ENCODE data around the gene CSRP1. TPM values are rescaled to one million over a fixed set of nuclear protein-coding genes. Genes with fewer than 3 reads are reported as not detected.
A peak's percentile ranks its signal among the peaks of the same experiment; 100 is the strongest.
"Not testable (repeated sequence)": the region's sequence is repeated elsewhere in the genome, so short reads cannot be mapped to it uniquely, and the experiment has no call there.

The CSRP1 gene
- total RNA-seq, 1 donor from 2014 or later, result 71.7 TPM

- intact Hi-C loops (cut with DNase I), result no loop called here
- DNase-seq (ENCODE audit: low spot score), result no peak
These were observed 5.0 kb downstream of the CSRP1 start for GRCh38 chr1:201501812-201502510.

DNA sequence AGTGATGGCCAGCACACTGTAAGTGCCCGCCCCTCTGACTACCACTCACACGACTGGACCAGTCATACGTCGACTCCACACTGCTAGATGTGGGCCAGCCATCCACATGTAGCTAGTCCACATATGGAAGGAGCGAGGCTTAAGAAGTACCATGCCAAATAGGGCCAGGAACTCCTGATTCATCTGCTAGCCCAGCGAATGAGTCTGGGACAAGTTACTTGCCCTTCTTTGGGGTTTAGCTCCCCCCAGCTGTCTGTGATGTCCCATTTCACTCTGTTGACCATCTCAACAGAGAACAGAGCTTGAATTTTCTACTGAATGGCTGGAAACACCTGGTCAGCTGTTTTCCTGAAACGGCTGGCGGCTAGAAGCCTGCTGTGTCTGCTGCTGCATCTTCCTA lies 5.8 kb downstream of the CSRP1 start:
- no peak for DNase-seq (ENCODE audit: low spot score)

DNA sequence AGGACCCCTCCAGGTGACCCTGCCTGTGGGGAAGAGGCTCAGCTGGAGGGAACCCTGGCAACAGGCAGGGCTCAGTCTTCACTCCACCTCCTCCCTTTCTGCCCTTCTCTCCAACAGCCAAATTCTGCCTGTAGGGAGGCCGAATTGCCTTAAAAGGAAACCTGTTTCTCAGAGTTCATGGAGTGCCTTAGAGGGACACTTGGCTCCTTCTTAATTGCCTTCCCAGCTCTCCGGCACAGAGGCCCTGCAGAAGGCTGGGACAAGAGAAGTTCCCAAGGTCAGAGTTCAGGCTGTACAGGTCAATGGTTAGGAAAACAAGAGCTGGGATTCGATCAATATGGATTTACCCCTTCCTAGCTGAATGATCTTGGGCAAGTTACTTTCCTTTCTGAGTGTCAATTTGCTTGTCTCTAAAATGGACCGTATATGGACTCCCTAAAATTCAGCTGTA lies 6.2 kb downstream of the CSRP1 start:
- no peak for DNase-seq (ENCODE audit: low spot score)
- intact Hi-C loops (cut with DNase I), result no loop called here

More for the DNA sequence above, 5.8 kb downstream of the CSRP1 start:
- intact Hi-C loops (cut with DNase I), result no loop called here

DNA sequence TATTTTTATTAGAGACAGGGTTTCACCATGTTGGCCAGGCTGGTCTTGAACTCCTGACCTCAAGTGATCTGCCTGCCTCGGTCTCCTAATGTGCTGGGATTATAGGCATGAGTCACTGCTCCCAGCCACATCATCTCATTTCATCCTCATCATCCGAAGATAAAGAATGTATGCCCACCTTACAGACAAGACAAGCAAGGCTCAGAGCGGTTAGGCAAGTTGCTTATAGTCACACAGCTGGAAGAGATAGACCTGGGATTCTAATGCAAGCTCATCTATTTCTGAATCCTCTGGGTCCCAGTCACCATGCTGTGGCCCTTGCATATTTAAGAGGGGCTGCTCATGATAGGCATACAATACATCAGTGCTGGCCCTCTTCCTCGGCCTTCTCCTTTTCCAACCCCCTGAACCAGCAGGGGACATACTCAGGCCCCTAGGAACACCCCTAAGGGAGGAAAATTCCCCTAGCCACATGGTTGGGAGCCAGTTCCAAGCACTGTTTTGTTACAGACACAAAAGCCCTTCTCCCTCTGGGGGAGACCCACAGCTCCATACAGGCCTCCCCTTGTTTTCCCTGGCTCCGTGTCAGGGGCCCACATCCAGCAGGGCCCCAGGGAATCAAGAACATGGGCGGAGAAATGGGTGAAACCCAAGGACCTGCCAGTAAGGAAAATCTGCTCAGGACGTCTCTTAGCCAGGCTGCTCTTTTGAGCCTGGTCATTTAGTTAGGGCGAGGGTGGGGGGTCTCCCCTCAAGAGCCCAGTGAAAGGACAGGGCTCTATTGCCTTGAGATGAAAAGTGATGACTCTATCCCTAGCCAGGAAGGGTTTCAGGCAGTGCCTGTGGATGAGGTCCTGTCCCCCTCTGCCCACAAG lies 6.9 kb downstream of the CSRP1 start:
- intact Hi-C loops (cut with DNase I), result no loop called here
- DNase-seq (ENCODE audit: low spot score), result no peak

DNA sequence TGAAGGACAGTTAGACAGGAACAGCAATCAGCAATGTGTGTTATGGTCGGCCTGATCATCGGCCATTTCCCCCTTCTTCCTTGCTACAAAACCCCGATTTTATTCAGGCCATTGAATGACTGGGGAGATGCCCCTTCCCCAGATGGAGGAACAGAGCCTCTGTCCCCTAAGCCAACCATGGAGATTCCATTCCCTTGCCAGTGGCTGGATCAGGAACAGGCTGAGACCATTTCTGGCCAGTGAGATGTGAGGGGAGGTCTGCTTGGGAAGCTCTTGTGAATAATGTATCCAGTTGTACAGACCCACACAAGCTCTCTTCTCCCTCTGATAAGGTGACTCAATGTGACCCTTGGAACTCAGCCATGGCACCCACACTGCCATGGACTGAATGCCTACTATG lies 7.7 kb downstream of the CSRP1 start:
- DNase-seq (ENCODE audit: low spot score), result no peak
- intact Hi-C loops (cut with DNase I), result no loop called here

- DNase-seq (ENCODE audit: low spot score), result no peak
- intact Hi-C loops (cut with DNase I), result no loop called here
These were observed 8.3 kb downstream of the CSRP1 start for GRCh38 chr1:201498621-201499020.

GRCh38 chr1:201497935-201498509 lies 8.9 kb downstream of the CSRP1 start:
- intact Hi-C loops (cut with DNase I), result loop anchor here (1.0 kb wide), 1 partner anchor 7 kb away; no protein-coding TSS in a partner anchor

DNA sequence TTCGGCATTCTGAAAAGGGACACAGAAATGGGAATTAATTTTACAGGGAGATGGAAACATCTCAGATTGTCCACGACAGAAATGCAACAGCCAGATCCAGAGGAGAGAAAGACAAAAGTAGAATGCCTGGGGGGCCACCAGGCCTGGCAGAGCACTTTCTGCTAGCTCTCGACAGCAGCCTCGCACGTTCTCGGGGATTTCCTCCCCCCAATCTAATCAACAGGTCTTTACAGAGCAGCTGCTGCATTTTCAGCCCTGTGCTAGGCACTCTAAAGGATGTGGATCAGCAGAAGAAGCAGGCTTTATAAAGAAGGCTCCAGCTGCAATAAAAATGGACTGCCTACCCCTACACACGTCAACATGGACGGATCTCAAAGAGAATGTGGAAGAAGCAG lies 10.6 kb downstream of the CSRP1 start:
- intact Hi-C loops (cut with DNase I), result no loop called here
- DNase-seq (ENCODE audit: low spot score), result no peak

More at GRCh38 chr1:201497935-201498509, 8.9 kb downstream of the CSRP1 start:
- no peak for DNase-seq (ENCODE audit: low spot score)

GRCh38 chr1:201495551-201496295 lies 11.2 kb downstream of the CSRP1 start:
- intact Hi-C loops (cut with DNase I), result no loop called here
- peak; percentile 82 for DNase-seq (ENCODE audit: low spot score)

DNA sequence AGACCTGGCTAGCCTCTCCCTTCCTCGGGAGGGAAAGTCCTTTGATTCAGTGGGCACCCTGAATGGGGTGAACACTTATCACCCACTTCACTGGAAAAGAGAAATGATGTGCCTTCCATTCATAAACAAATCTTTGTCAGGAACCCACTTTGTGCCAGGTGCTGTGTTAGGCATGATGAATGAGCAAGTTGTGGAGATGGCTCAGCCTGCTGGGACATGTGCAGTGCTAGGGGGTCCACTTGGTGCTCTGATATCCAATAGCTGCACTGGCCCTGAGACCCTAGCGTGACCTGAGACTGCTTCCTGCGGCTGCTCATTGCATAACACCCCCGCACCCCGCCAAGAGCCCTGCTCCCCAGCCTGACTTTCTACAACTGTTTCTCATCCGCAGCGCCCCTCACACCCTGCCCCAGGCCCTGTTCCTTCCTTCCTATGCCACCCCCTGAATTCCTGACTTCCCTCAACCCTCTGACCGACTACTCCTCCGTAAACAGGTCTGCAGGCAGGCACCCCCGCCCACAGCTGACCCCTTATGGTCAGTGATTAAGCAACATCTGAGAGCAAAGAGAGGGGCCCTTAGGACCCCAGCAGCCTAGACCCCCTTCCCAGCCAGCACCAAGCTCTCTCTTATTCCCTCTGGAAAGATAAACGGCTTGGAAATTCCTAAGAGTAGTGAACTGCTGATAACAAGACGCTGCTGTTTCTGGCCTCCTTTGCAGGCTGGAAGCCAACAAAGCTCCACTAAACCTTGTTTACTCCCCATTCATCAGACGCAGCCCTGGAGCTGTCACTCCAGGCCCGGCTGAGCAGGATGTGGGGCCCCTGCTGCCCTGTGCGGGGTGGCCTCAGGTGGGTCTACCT lies 12.9 kb downstream of the CSRP1 start:
- no peak for DNase-seq (ENCODE audit: low spot score)
- intact Hi-C loops (cut with DNase I), result no loop called here

GRCh38 chr1:201493026-201493656 lies 13.8 kb downstream of the CSRP1 start:
- intact Hi-C loops (cut with DNase I); DNase-seq (ENCODE audit: low spot score): not testable (repeated sequence)

DNA sequence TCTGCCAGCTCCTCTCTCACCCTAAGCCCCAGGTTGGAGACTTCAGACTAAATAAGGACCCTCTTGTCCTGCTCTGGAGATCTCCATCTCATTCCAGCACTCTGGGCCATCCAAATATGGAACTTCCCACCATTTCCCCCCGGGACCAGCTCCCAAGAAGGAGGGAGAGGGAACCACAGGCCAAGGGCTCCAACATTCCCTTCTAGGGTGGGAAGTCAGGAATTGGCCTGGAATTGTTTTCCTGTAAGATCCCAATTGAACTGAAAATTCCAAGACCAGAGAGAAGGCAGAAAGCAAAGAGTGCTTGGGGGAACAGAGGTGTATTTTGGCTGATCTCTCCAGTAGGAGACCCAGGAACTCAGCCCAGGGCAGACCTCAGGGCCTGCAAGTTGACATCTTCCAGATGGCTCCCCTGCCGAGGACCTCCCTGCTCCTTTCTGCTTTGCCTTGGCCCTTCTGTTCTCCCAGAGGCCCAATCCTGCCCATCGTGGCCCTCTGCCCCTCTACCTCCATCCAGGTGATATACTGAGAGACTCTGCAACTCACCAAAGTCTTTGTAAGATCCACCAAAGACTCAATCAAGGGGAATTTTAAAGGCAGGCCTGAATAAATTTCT lies 14.9 kb downstream of the CSRP1 start:
- intact Hi-C loops (cut with DNase I), result no loop called here
- DNase-seq (ENCODE audit: low spot score), result no peak

DNA sequence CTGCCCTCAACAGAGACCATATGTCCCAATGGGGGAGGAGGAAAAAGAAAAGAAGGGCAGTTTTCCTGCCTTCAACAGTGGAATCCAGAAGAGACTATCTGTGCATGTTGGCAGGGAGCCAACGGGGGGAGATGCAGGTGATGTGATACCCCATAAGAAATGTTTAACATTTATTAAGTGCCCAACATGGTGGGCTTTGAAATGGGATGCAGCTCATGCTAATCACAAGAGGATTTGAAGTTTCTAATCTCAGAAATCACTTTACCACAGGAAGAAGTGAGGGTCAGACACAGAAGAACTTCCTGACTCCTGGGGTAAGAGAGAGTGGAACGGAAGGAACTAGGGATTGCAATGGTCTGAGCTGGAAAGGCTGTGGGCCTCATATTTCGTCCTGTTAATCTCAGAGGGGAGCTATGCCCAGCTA lies 16.2 kb downstream of the CSRP1 start:
- intact Hi-C loops (cut with DNase I), result no loop called here
- DNase-seq (ENCODE audit: low spot score), result no peak

DNA sequence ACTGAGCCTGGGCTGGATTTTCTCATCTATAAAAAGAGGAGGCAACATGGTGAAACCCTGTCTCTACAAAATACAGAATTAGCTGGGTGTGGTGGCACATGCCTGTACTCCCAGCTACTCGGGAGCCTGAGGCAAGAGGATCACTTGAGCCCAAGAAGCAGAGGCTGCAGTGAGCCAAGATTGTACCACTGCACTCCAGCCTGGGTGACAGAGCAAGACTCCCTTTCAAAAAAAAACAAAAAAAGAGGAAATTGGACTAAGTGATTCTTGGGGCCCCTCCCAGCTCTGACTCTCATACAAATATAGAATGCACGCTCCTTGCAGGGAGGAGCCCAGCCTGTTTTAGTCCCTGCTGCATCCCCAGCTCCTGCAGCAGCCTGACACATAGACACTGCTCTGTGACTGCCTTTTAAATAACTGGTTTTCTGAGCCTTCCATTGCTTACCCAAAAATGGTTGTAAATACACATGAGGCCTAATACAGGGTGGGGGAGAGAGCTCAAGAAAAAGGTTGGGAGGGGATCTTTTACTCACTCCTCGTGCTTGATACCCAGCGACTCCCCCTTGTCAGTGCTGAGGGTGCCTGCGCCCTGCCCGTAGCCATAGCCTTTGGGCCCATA lies 17.2 kb downstream of the CSRP1 start:
- no peak for DNase-seq (ENCODE audit: low spot score)
- intact Hi-C loops (cut with DNase I), result no loop called here

- no peak for DNase-seq (ENCODE audit: low spot score)
- intact Hi-C loops (cut with DNase I), result no loop called here
These were observed 17.9 kb downstream of the CSRP1 start for GRCh38 chr1:201488830-201489589.

GRCh38 chr1:201487742-201488141 lies 19.2 kb downstream of the CSRP1 start:
- intact Hi-C loops (cut with DNase I), result no loop called here
- DNase-seq (ENCODE audit: low spot score), result no peak

DNA sequence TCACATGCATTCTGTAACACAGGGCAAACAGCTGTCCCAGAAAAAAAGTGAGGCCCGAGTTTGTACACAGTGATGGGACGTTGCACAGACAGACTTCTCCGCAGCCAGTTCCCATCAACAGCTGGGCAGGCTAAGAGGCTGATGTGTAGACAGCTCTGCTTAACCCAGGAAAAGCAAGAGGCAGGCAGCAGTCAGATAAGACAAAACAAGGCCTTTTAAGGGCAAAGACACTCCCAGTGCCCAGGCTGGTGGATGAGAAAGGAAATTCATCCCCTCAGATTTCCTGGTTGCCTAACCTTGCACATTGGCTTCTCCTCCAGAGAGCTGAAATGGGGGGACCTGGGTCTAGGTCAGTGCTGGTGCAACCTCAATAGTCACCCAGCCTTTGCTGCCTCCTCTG lies 20.7 kb downstream of the CSRP1 start:
- intact Hi-C loops (cut with DNase I), result no loop called here
- DNase-seq (ENCODE audit: low spot score), result no peak

Measured in cardiac septum (tissue), 1 donor.